ENCODE data around the gene SPEM3.
A peak's percentile ranks its signal among the peaks of the same experiment; 100 is the strongest.
"Not testable (repeated sequence)": the region's sequence is repeated elsewhere in the genome, so short reads cannot be mapped to it uniquely, and the experiment has no call there.

Gene SPEM3

GRCh38 chr17:7471729-7472128 lies 43.1 kb downstream of the SPEM3 start:
- no peak overlapping the region for H3K27ac ChIP-seq
- TF ChIP-seq ZFX (IDR thresholded peaks at IDR 0.05) (no peak), CTCF (conservative IDR thresholded peaks at IDR 0.05) (no peak)

GRCh38 chr17:7474767-7475166 lies 46.1 kb downstream of the SPEM3 start:
- not testable (repeated sequence) for H3K27ac ChIP-seq

GRCh38 chr17:7475764-7476422 lies 47.2 kb downstream of the SPEM3 start:
- no peak overlapping the region for H3K27ac ChIP-seq
- TF ChIP-seq CTCF (conservative IDR thresholded peaks at IDR 0.05) (no peak), ZFX (IDR thresholded peaks at IDR 0.05) (no peak)

- no peak overlapping the region for H3K27ac ChIP-seq
- TF ChIP-seq CTCF (conservative IDR thresholded peaks at IDR 0.05) = no peak
- no peak for TF ChIP-seq ZFX (IDR thresholded peaks at IDR 0.05)
These were observed 47.8 kb downstream of the SPEM3 start for GRCh38 chr17:7476494-7476893.

GRCh38 chr17:7476951-7477350 lies 48.3 kb downstream of the SPEM3 start:
- TF ChIP-seq ZFX (IDR thresholded peaks at IDR 0.05) = no peak
- TF ChIP-seq CTCF (conservative IDR thresholded peaks at IDR 0.05) = no peak
- no peak overlapping the region for H3K27ac ChIP-seq

- H3K27ac ChIP-seq = no peak overlapping the region
- TF ChIP-seq ZFX (IDR thresholded peaks at IDR 0.05) = no peak
- TF ChIP-seq CTCF (conservative IDR thresholded peaks at IDR 0.05) = no peak
These were observed 49.0 kb downstream of the SPEM3 start for GRCh38 chr17:7477392-7478275.

- TF ChIP-seq CTCF (conservative IDR thresholded peaks at IDR 0.05) (no peak), ZFX (IDR thresholded peaks at IDR 0.05) (no peak)
- peak overlapping the region; percentile 80 for H3K27ac ChIP-seq
These were observed 49.9 kb downstream of the SPEM3 start for GRCh38 chr17:7478276-7479212.

Measured in C4-2B (cell line).